Measurements from ENCODE around the gene PHLDB3. TPM values are rescaled to one million over a fixed set of nuclear protein-coding genes. Genes with fewer than 3 reads are reported as not detected.

The PHLDB3 gene
- polyA plus RNA-seq, 2 donors = 58.1 to 70.1 TPM

GRCh38 chr19:43430976-43431375 is 73.6 kb downstream of the PHLDB3 start:
- Histone ChIP-seq H3K4me3 (ENCODE audit: low read depth in 1 of 2, low read length in 2 of 2) (no peak overlapping the region), H3K27me3 (ENCODE audit: control insufficient read depth in 1 of 2, insufficient read depth in 2 of 2, low read length in 2 of 2) (no peaks in the 10 kb centered on the region), H3K27ac (ENCODE audit: low read depth in 2 of 2, low read length in 1 of 2) (no peak overlapping the region), H3K4me1 (ENCODE audit: control insufficient read depth in 2 of 2, insufficient read depth in 2 of 2, low read length in 1 of 2) (no peaks in the 10 kb centered on the region), H3K36me3 (ENCODE audit: control insufficient read depth in 2 of 2, insufficient read depth in 2 of 2, low read length in 1 of 2) (no peaks in the 10 kb centered on the region), H3K9me3 (ENCODE audit: control insufficient read depth in 2 of 2, insufficient read depth in 1 of 2, low read depth in 1 of 2, low read length in 1 of 2) (no peaks in the 10 kb centered on the region)
- 87 to 88% methylated on average over 9 of the region's 9 CpGs for WGBS, 2 donors

- Histone ChIP-seq H3K36me3 (ENCODE audit: control insufficient read depth in 2 of 2, insufficient read depth in 2 of 2, low read length in 1 of 2) (no peaks in the 10 kb centered on the region), H3K27me3 (ENCODE audit: control insufficient read depth in 1 of 2, insufficient read depth in 2 of 2, low read length in 2 of 2) (no peaks in the 10 kb centered on the region), H3K4me1 (ENCODE audit: control insufficient read depth in 2 of 2, insufficient read depth in 2 of 2, low read length in 1 of 2) (no peaks in the 10 kb centered on the region), H3K9me3 (ENCODE audit: control insufficient read depth in 2 of 2, insufficient read depth in 1 of 2, low read depth in 1 of 2, low read length in 1 of 2) (no peaks in the 10 kb centered on the region), H3K27ac (ENCODE audit: low read depth in 2 of 2, low read length in 1 of 2) (peak overlapping the region in 1 of 2 donors; percentile 33), H3K4me3 (ENCODE audit: low read depth in 1 of 2, low read length in 2 of 2) (no peak overlapping the region)
- 48 to 49% methylated on average over 6 of the region's 6 CpGs for WGBS, 2 donors
Observed at GRCh38 chr19:43430142-43430710, 74.3 kb downstream of the PHLDB3 start.

GRCh38 chr19:43429395-43429794 is 75.2 kb downstream of the PHLDB3 start:
- Histone ChIP-seq H3K27ac (ENCODE audit: low read depth in 2 of 2, low read length in 1 of 2) (no peak overlapping the region), H3K4me1 (ENCODE audit: control insufficient read depth in 2 of 2, insufficient read depth in 2 of 2, low read length in 1 of 2) (no peaks in the 10 kb centered on the region), H3K9me3 (ENCODE audit: control insufficient read depth in 2 of 2, insufficient read depth in 1 of 2, low read depth in 1 of 2, low read length in 1 of 2) (no peaks in the 10 kb centered on the region), H3K36me3 (ENCODE audit: control insufficient read depth in 2 of 2, insufficient read depth in 2 of 2, low read length in 1 of 2) (no peaks in the 10 kb centered on the region), H3K27me3 (ENCODE audit: control insufficient read depth in 1 of 2, insufficient read depth in 2 of 2, low read length in 2 of 2) (no peaks in the 10 kb centered on the region), H3K4me3 (ENCODE audit: low read depth in 1 of 2, low read length in 2 of 2) (no peak overlapping the region)
- 90 to 94% methylated on average over 7 of the region's 7 CpGs for WGBS, 2 donors

- H3K27ac ChIP-seq (ENCODE audit: low read depth in 2 of 2, low read length in 1 of 2) = peak overlapping the region; percentile 48 to 50
- 19 to 21% methylated on average over 8 of the region's 8 CpGs for WGBS, 2 donors
- H3K4me3 ChIP-seq (ENCODE audit: low read depth in 1 of 2, low read length in 2 of 2) = no peak overlapping the region
Observed at GRCh38 chr19:43425567-43426392, 78.8 kb downstream of the PHLDB3 start.

More at GRCh38 chr19:43425567-43426392, 78.8 kb downstream of the PHLDB3 start:
- no peaks in the 10 kb centered on the region for H3K9me3 ChIP-seq (ENCODE audit: control insufficient read depth in 2 of 2, insufficient read depth in 1 of 2, low read depth in 1 of 2, low read length in 1 of 2)
- H3K4me1 ChIP-seq (ENCODE audit: control insufficient read depth in 2 of 2, insufficient read depth in 2 of 2, low read length in 1 of 2) = no peaks in the 10 kb centered on the region
- no peaks in the 10 kb centered on the region for H3K27me3 ChIP-seq (ENCODE audit: control insufficient read depth in 1 of 2, insufficient read depth in 2 of 2, low read length in 2 of 2)
- no peaks in the 10 kb centered on the region for H3K36me3 ChIP-seq (ENCODE audit: control insufficient read depth in 2 of 2, insufficient read depth in 2 of 2, low read length in 1 of 2)

Other genes with a start within 250 kb of the PHLDB3 start
- gene PSG9, start 235.2 kb downstream of the PHLDB3 start, polyA plus RNA-seq = under 1 TPM in 1 of 2 donors, not detected in 1; 0.04 TPM
- under 1 TPM; 0.06 to 0.53 TPM for gene CD177, start 151.1 kb downstream of the PHLDB3 start, polyA plus RNA-seq
- 1 to 10 TPM in 1 of 2 donors, under 1 TPM in 1; 0.96 to 2.4 TPM for gene TEX101, start 89.9 kb downstream of the PHLDB3 start, polyA plus RNA-seq
- 100 to 1,000 TPM; 208 to 770 TPM for gene LYPD3, start 39.1 kb downstream of the PHLDB3 start, polyA plus RNA-seq
- 10 to 100 TPM; 50.5 to 78.9 TPM for gene ETHE1, start 22.5 kb upstream of the PHLDB3 start, polyA plus RNA-seq
- gene ZNF575, start 28.4 kb upstream of the PHLDB3 start, polyA plus RNA-seq = 1 to 10 TPM in 1 of 2 donors, under 1 TPM in 1; 0.59 to 1.0 TPM
- 10 to 100 TPM; 13.7 to 14.4 TPM for gene XRCC1, start 70.8 kb upstream of the PHLDB3 start, polyA plus RNA-seq
- gene PINLYP, start 71.1 kb upstream of the PHLDB3 start, polyA plus RNA-seq = 10 to 100 TPM; 13.5 to 17.6 TPM
- gene IRGQ, start 91.4 kb upstream of the PHLDB3 start, polyA plus RNA-seq = 1 to 10 TPM; 3.1 to 4.1 TPM
- gene ZNF576, start 91.8 kb upstream of the PHLDB3 start, polyA plus RNA-seq = 10 to 100 TPM in 1 of 2 donors, 1 to 10 TPM in 1; 6.8 to 13.0 TPM
- gene SRRM5, start 107.3 kb upstream of the PHLDB3 start, polyA plus RNA-seq = under 1 TPM; 0.14 to 0.71 TPM
- 10 to 100 TPM; 20.4 to 27.3 TPM for gene ZNF428, start 114.9 kb upstream of the PHLDB3 start, polyA plus RNA-seq
- gene CADM4, start 135.1 kb upstream of the PHLDB3 start, polyA plus RNA-seq = 10 to 100 TPM in 1 of 2 donors, 1 to 10 TPM in 1; 9.7 to 21.7 TPM
- 1 to 10 TPM; 5.4 to 5.6 TPM for gene PLAUR, start 165.4 kb upstream of the PHLDB3 start, polyA plus RNA-seq
- not detected for gene IRGC, start 211.3 kb upstream of the PHLDB3 start, polyA plus RNA-seq